Measurements from ENCODE around the gene PDE8A. TPM values are rescaled to one million over a fixed set of nuclear protein-coding genes. Genes with fewer than 3 reads are reported as not detected.

The PDE8A gene
- total RNA-seq, 2 donors from 2014 or later, result 19.2 to 23.2 TPM

DNA sequence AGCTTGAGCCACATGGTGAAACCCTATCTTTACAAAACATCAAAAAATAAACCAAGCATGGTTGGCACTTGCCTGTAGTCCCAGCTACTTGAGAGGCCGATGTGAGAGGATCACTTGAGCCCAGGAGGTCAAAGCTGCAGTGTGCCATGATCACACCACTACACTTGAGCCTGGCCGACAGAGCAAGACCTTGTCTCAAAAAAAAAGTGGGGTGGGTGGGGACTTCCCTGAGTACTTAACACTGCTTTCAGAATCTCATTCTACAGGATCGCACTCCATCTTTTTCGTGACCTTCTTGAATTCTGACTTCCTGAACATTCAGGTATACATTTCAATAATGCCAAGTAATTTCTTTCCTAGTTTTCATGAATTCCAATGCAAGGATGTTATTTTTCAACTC, 91.3 kb downstream of the PDE8A start:
- Histone ChIP-seq H3K4me3 (no peak overlapping the region), H3K27ac (no peak overlapping the region), H3K36me3 (peaks cover 4% of the 10 kb centered on the region), H3K4me1 (no peaks in the 10 kb centered on the region), H3K9me3 (no peaks in the 10 kb centered on the region), H3K27me3 (no peaks in the 10 kb centered on the region)
- TF ChIP-seq, protein P1, sequence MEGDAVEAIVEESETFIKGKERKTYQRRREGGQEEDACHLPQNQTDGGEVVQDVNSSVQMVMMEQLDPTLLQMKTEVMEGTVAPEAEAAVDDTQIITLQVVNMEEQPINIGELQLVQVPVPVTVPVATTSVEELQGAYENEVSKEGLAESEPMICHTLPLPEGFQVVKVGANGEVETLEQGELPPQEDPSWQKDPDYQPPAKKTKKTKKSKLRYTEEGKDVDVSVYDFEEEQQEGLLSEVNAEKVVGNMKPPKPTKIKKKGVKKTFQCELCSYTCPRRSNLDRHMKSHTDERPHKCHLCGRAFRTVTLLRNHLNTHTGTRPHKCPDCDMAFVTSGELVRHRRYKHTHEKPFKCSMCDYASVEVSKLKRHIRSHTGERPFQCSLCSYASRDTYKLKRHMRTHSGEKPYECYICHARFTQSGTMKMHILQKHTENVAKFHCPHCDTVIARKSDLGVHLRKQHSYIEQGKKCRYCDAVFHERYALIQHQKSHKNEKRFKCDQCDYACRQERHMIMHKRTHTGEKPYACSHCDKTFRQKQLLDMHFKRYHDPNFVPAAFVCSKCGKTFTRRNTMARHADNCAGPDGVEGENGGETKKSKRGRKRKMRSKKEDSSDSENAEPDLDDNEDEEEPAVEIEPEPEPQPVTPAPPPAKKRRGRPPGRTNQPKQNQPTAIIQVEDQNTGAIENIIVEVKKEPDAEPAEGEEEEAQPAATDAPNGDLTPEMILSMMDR (IDR thresholded peaks at IDR 0.05), result no peak
- no peak for DNase-seq (ENCODE audit: low spot score)

DNA sequence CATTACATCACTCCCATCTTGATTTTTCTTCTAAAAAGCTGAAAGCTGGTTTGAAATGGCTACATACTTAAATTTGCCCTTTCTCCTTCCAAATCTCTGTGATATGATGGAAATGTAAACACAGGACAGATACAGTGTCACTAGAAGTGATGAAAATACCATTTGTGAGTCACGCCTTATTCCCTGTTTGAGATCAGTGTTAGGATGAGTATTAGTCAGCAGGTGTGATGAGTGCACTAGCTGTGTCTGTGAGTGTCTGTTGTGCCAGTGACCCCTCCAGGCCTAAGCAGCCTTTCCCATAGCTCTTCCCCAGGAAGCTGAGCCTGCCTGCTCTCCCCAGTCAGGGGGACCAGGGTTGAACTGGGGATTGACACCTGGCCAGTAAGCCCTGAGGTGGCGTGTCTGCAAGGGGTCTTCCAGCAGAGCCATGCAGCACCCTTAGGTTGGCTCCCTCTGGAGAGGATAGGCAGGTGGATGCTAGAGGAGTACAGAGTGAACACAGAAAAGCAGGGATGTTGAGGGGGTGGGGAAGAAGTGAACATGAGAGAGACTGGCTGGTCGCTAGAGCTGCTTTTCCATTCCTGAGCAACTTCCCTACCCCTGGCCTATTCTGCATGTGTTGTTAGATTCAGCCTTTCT, 92.0 kb downstream of the PDE8A start:
- H3K27ac ChIP-seq, result no peak overlapping the region
- no peak overlapping the region for H3K4me3 ChIP-seq
- TF ChIP-seq, protein P1 (IDR thresholded peaks at IDR 0.05), result no peak
- H3K27me3 ChIP-seq, result no peaks in the 10 kb centered on the region
- no peaks in the 10 kb centered on the region for H3K4me1 ChIP-seq
- H3K9me3 ChIP-seq, result no peaks in the 10 kb centered on the region
- H3K36me3 ChIP-seq, result no peaks in the 10 kb centered on the region
- no peak for DNase-seq (ENCODE audit: low spot score)

- peaks cover 43% of the 10 kb centered on the region for H3K36me3 ChIP-seq
- no peaks in the 10 kb centered on the region for H3K9me3 ChIP-seq
- no peak overlapping the region for H3K4me3 ChIP-seq
- TF ChIP-seq, protein P1 (IDR thresholded peaks at IDR 0.05), result no peak
- no peaks in the 10 kb centered on the region for H3K27me3 ChIP-seq
- H3K27ac ChIP-seq, result no peak overlapping the region
- no peaks in the 10 kb centered on the region for H3K4me1 ChIP-seq
- DNase-seq (ENCODE audit: low spot score), result no peak
These were observed 105.2 kb downstream of the PDE8A start for GRCh38 chr15:85086855-85087254.

DNA sequence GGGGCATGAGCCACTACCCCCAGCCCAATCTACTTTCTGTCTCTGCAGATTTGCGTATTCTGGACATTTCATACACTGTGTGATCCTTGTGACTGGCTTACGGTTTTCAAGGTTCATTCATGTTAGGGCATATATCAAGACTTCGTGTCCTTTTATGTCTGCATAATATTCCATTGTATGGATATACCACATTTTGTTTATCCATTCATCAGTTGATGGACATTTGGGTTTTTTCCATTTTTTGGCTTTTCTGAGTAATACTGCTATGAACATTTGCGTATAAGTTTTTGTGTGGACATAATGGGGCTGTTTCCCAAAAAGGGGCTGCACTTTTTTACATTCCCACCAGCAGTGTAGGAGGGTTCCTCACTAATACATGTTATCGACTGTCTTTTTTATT, 106.6 kb downstream of the PDE8A start:
- Histone ChIP-seq H3K27ac (no peak overlapping the region), H3K36me3 (peaks cover 58% of the 10 kb centered on the region)

GRCh38 chr15:85089929-85090597, 108.4 kb downstream of the PDE8A start:
- TF ChIP-seq, protein P1 (IDR thresholded peaks at IDR 0.05), result no peak
- Histone ChIP-seq H3K4me1 (no peaks in the 10 kb centered on the region), H3K4me3 (no peak overlapping the region), H3K36me3 (peaks cover 47% of the 10 kb centered on the region), H3K9me3 (no peaks in the 10 kb centered on the region), H3K27me3 (no peaks in the 10 kb centered on the region), H3K27ac (no peak overlapping the region)
- DNase-seq (ENCODE audit: low spot score), result no peak

More for the DNA sequence above, 106.6 kb downstream of the PDE8A start:
- no peak for DNase-seq (ENCODE audit: low spot score)
- Histone ChIP-seq H3K4me3 (no peak overlapping the region), H3K4me1 (no peaks in the 10 kb centered on the region), H3K9me3 (no peaks in the 10 kb centered on the region), H3K27me3 (no peaks in the 10 kb centered on the region)
- TF ChIP-seq, protein P1 (IDR thresholded peaks at IDR 0.05), result no peak
